Activated effector memory CD4-positive, alpha-beta T cell treated with anti-CD3 and anti-CD28 coated beads, Interleukin-2, amount 50 U/mL, for 16 hours (primary cell): Measurements from ENCODE around the gene CCAR1.
"Not testable (repeated sequence)": the region's sequence is repeated elsewhere in the genome, so short reads cannot be mapped to it uniquely, and the experiment has no call there.

Experiments
- DNase-seq: peaks from one replicate; pipeline ENCODE4 v3.0.0-alpha.2; 2020

Gene CCAR1, protein sequence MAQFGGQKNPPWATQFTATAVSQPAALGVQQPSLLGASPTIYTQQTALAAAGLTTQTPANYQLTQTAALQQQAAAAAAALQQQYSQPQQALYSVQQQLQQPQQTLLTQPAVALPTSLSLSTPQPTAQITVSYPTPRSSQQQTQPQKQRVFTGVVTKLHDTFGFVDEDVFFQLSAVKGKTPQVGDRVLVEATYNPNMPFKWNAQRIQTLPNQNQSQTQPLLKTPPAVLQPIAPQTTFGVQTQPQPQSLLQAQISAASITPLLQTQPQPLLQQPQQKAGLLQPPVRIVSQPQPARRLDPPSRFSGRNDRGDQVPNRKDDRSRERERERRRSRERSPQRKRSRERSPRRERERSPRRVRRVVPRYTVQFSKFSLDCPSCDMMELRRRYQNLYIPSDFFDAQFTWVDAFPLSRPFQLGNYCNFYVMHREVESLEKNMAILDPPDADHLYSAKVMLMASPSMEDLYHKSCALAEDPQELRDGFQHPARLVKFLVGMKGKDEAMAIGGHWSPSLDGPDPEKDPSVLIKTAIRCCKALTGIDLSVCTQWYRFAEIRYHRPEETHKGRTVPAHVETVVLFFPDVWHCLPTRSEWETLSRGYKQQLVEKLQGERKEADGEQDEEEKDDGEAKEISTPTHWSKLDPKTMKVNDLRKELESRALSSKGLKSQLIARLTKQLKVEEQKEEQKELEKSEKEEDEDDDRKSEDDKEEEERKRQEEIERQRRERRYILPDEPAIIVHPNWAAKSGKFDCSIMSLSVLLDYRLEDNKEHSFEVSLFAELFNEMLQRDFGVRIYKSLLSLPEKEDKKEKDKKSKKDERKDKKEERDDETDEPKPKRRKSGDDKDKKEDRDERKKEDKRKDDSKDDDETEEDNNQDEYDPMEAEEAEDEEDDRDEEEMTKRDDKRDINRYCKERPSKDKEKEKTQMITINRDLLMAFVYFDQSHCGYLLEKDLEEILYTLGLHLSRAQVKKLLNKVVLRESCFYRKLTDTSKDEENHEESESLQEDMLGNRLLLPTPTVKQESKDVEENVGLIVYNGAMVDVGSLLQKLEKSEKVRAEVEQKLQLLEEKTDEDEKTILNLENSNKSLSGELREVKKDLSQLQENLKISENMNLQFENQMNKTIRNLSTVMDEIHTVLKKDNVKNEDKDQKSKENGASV

DNA sequence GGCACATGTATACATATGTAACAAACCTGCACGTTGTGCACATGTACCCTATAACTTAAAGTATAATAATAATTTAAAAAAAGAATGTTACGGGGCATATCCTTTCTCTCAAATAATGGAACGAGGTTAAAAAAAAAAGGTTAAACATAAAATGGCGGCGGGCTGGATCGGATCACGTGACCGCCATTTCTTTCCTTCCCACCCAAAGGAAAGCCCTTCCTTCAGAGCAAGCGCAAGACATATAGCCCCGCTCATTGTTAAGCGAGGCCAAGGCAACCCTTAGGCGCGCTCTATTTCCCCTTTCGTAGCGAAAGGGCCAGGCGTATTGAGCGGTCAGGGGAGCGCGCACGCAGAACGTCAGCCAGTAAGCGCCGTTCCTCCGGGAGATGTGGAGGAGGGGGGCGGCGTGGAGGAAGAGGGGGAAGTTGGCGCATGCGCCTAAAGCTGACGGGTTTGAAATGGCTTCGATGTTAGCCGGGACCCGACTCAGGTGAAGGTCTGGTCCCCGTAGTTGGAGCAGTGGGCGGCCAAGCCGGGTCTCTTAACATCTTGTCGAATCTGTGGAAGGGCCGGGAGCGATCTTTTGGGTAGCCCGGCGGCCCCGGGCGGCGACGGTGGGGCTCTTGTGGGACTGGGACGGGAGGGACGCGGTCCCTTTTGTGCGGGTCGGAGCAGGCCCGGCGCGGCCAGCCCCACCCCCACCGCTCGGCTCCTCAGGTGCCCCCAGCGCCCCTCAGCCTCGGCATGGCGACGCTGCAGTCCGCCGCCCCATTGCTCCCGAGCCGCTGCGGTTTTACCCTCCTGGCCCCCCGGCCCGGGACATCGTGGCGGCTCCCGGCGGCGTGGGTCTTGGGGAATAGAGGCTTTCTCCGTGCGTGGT is at the start of gene CCAR1:
CCAR1 (plus strand) TSS at position 447 of the 880 bp plus-strand sequence. CDS start 1,266 bp downstream, outside the sequence.
- DNase-seq, result peak; percentile 99

DNA sequence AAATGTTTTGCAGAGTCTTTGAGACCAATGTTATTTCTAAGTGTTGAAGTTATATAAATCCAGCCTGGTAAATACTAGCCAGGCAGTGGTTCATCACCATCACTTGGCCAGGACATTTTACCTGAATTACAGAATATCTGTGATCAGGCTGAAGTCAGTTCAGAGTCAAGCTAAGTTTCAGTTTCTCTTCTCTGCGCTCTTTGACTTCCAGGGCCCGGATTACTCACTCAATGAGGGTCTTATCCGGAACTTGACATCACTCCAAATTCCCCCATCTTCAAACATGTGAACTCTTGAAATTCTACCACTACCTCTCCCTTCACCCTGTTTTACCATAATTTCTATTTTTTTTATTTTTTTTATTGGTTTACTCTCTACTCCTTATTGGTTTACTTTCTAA is 36.6 kb upstream of the CCAR1 start:
- no peak for DNase-seq

DNA sequence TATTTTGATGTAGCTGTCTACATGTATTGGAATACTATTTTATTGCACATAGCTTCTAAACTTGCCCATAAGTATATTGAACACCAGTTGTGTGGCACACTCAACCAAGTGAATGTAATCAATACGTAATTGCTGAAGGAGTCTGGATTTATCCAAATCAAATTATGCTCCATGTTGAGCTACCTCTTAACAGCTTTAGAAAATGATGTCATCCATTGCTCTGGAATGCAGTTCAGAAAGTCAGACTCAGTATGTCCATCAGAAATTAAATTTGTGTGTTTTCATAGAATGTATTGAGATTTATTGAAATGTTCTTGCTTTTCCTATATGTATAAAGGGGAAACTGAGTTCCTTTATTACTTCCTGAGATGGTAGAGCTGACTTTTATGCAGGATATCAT is 25.0 kb upstream of the CCAR1 start:
- no peak for DNase-seq

DNA sequence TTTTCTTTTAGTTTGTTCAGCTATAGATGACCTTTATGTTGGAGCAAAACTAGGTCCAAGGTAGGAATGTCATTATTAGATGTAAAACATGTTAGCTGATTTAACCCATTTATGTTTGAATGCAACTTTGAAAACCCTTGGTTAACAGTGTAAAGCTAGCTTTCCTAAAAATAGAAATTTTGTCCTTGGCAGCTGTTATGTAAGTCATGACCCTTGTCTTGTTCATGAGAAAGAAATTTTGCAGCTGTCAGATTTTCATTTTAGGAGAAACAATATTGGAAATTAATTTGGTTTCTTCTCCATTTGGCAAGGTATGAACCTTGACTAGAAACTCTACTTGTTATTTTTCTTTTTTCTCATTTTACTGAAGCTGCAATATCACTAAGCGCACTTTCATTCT is 23.9 kb upstream of the CCAR1 start:
- DNase-seq, result no peak

DNA sequence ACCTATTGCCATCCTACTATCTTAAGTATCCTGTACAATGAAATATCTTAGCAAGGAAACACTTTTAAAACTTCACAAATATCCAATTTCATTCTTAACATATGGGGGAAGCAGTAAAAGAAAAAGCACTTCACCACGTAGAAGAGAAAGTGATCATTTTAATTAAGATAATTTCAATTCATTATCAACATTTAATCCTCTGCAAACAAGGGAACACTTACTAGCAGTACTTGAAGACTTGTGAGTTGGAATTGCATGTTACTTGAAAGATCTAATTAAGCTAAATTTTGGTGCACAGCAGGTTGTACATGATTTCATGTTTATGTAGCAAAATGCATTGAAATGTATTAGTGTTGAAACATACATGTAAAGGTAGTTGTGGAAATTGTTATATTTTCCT is 20.8 kb upstream of the CCAR1 start:
- no peak for DNase-seq

DNA sequence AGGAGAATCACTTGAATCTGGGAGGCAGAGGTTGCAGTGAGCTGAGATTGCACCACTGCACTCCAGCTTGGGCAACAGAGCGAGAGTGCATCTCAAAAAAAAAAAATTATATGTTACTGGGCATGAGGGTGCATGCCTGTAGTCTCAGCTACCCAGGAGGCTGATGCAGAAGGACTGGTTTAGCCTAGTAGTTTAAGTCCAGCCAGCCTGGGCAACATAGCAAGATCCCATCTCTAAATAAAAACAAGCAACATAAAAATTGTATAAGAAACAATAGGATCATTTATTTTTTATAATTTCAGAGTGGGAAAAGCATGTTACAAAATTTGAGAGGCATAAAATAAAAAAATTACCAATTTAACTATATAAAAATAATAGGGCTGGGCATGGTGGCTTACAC is 15.5 kb upstream of the CCAR1 start:
- no peak for DNase-seq

DNA sequence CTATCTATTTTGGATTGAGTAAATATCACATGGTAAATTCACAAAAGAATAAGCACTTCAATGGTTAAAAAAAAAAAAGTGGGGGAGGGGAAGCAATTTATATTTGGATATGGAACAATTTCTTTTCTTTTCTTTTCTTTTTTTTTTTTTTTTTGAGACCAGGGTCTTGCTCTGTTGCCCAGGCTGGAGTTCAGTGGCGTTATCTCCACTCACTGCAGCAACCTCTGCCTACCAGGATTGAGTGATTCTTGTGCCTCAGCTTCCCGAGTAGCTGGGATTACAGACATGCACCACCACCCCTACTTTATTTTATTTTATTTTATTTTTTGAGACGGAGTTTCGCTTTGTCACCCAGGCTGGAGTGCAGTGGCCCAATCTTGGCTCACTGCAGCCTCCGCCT is 12.1 kb upstream of the CCAR1 start:
- not testable (repeated sequence) for DNase-seq

DNA sequence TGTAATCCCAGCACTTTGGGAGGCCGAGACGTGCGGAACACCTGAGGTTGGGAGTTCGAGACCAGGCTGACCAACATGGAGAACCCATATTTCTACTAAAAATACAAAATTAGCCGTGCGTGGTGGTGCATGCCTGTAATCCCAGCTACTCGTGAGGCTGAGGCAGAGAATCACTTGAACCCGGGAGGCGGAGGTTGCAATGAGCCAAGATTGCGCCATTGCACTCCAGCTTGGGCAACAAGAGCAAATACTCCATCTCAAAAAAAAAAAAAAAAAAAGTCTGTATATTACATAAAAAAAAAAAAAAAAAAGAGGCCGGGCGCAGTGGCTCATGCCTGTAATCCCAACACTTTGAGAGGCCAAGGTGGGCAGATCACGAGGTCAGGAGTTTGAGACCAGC is 8.0 kb upstream of the CCAR1 start:
- DNase-seq, result not testable (repeated sequence)

DNA sequence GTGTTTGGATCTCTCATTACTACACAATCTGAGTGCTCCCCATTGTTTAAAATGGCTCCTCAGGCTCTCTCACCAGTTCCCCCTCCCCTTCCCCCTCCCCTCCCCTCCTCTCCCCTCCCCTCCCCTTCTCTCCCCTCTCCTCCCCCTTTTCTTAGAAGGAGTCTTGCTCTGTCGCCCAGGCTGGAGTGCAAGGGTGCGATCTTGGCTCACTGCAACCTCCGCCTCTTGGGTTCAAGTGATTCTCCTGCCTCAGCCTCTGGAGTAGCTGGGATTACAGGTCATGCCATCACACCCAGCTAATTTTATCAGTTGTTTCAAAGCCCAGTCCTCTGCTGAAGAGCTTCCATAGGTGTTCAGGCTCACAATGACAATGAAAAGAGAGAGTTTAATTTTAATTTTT is 3.6 kb upstream of the CCAR1 start:
- no peak for DNase-seq

DNA sequence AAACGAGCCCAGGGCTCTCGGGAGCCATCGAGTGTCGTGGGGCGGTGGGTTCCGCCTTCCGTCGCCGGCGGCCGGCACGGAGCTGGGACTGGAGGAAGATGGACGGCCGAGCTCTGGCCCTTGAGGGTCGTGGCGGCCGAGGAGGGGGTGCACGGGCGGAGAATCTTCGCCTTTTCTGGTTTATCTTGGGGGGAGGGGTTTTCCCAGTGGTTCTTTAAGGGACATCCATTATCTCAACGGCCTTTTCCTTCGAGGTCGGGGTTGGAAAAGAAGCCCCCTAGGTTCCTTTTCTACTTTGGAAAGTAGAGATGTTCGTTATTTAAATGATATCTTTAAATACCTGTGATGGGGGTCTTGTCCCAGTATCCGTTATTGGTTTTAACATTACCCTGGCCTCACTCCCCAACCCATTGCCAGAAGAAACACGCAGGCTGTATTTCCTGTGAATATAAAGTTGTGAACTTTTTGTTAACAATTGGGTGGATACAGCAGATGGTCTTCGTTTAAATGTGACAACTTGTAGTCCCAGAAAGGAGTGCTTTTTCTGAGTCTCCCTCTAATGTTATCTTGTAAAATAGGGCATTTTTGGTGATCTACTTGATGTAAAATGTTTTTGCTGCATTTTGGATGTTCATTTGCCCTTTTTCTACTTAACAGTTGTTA is 765 bp downstream of the CCAR1 start:
- DNase-seq, result no peak

DNA sequence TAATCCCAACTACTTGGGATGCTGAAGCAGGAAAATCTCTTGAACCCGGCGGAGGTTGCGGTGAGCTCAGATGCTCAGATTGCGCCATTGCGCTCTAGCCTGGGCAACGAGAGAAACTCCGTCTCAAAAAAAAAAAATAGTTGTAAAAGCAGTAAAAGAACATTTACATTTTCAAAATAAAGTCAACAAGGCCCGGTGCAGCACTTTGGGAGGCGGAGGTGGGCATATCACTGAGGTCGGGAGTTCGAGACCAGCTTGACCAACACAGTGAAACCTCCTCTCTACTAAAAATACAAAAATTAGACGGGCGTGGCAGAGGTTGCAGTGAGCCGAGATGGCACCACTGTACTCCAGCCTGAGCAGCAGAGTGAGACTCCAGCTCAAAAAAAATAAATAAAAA is 4.0 kb downstream of the CCAR1 start:
- no peak for DNase-seq

DNA sequence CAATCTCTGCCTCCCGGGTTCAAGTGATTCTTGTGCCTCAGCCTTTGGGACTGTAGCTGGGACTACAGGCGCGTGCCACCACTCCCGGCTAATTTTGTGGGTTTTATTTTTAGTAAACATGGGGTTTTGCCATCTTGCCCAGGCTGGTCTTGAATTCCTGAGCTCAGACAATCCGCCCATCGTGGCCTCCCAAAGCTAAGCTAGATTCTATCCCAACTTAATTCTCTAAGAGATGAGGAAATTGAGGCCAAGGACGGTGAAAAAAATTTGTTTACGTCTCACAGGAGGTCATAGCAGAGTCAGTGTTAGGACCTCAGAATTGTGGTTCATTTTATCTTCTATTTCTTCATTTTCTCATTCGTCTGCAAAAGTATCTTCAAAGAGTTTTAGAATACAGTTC is 6.1 kb downstream of the CCAR1 start:
- DNase-seq, result no peak

DNA sequence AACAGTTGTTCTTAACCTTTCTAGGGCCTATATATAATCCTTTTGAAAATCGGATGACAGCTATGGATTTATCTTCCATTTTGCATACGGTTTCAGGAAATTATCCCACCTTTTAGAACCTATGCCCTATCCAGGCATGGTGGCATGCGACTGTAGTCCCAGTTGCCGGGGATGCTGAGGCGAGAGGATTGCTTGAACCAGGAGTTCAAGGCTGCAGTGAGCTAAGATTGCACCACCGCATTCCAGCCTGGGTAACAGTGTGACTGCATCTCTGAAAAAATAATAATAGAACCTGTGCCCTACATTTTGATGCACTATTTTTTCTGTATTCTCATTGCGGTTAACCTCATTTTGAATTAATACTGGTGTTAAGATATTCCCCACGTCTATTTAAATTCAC is 11.6 kb downstream of the CCAR1 start:
- DNase-seq, result no peak

DNA sequence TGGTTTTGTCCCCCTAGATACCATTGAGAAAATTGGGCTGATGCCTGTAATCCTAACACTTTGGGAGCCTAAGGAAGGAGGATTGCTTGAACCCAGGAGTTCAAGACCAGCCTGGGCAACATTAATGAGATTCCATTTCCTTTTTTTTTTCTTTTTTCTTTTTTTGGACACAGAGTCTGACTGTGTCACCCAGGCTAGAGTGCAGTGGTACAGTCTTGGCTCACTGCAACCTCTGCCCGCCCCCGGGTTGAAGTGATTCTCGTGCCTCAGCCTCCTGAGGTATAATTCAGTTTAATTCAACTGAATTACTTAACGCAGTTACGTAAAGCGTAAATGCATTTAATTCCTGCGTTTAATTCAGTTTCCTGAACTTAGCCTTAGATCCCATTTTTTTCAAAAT is 13.3 kb downstream of the CCAR1 start:
- DNase-seq, result no peak

DNA sequence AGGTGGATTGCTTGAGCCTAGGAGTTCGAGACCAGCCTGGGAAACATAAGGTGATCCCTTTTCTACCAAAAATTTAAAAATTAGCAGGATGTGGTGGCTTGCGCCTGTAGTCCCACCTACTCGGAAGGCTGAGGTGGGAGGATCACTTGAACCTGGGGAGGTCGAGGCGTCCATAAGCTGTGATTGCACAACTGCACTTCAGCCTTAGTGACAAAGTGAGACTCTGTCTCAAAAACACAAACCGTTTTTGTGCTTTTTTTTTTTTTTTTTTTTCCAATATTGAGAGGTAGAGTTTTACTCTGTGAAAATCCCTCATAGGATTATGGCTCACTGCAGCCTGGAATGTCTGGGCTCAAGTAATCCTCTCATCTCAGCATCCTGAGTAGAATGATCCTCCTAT is 14.1 kb downstream of the CCAR1 start:
- DNase-seq, result no peak

DNA sequence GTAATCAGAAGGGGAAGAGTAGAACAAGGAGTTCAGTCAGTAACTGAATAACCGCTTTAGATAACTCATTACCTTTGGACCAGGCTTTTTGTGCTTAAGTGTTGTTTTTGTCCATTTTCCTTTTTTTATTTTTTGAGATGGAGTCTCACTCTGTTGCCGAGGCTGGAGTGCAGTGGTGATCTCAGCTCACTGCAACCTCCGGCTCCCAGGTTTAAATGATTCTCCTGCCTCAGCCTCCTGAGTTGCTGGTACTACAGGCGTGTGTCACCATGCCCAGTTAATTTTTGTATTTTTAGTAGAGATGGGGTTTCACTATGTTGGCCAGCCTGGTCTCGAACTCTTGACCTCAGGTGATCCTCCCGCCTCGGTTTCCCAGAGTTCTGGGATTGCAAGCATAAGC is 14.7 kb downstream of the CCAR1 start:
- DNase-seq, result not testable (repeated sequence)

DNA sequence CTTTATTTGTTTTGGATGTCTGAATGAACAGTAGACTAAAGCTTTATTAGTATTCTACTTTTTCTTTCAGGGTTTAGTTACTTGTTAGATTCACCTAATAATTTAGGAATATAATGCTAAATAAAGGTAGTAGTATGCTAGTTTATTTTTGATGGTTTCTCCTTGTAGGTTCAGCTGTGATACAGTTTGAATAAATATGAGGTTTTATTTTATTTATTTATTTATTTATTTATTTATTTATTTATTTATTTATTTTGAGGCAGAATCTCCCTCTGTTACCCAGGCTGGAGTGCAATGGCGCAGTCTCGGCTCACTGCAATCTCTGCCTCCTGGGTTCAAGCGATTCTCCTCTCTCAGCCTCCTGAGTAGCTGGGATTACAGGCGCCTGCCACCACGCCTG is 19.6 kb downstream of the CCAR1 start:
- DNase-seq, result not testable (repeated sequence)

DNA sequence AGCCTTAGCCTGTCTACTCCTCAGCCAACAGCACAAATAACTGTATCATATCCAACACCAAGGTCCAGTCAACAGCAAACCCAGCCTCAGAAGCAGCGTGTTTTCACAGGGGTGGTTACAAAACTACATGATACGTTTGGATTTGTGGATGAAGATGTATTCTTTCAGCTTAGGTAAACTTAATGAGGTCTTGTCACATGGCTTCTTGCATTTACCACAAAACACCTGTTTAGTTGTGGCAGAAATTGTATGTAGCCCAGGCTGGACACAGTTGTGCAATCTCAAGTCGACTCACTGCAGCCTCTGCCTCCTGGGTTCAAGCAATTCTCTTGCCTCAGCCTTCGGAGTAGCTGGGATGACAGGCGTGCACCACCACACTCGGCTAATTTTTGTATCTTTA is 21.4 kb downstream of the CCAR1 start:
- DNase-seq, result no peak

DNA sequence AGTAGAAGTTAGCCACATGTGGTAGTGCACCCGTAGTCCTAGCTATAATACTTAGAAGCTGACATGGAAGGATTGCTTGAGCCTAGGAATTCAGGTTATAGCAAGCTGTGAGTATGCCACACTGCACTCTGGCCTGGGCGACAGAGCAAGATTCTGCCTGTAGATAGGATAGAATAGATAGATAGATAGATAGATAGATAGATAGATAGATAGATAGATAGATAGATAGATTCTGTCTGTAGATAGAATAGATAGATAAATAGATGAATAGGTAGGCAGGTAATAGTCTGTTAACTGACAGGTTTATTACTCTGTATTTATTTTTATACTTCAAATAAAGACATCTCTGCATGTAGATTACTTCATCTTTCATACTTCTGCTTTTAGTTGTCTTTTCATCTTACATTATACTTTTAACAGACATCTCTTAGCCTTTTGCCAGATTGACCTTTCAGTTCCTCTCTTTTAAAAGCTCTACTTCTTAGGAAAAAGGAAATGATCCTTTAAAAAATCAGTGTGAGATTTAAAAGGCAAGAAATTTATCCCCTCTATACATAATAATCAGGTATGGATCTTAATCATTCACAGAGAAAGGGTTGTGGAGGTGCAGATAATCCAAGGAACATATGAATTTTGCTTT is 31.8 kb downstream of the CCAR1 start:
- DNase-seq, result no peak

DNA sequence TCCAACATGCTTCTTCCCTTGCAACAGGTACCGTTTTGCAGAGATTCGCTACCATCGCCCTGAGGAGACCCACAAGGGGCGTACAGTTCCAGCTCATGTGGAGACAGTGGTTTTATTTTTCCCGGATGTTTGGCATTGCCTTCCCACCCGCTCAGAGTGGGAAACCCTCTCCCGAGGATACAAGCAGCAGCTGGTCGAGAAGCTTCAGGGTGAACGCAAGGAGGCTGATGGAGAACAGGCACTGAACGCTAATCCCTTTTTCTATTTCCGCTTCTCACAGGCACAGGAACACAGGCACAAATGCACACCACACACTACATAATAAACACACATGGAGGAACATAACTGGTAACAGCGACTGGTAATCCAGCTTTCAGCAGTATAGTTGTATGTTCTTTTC is 35.2 kb downstream of the CCAR1 start:
- no peak for DNase-seq

DNA sequence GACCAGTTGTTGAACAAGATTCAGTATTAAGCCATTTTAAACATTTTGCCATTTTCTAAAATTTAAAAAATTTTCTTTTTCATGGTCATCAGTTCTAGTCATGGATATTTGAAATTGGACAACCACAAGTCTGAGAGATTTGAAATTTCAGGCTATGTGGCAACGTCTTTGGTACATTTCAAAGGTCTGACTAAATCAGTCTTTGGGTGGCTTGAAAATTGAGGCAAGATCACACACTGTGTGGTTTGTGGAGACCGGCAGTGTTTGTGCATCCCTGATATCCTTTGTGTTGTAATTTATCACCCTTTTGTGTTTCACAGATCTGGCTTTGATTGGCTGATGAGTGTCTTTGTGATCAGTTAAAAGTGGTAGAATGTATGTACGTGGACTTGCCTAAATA is 35.7 kb downstream of the CCAR1 start:
- no peak for DNase-seq
